Mesodermal cell (in vitro differentiated cells): Measurements from ENCODE around the gene PPEF1.

Experiments used
- H3K27ac ChIP-seq: 2 replicates; pipeline ENCODE4 v1.7.0; 2013; ENCODE audit warnings: mild to moderate bottlenecking, low read depth, low read length, moderate library complexity; ENCODE audit not compliant: severe bottlenecking
- H3K36me3 ChIP-seq: 2 replicates; pipeline ENCODE4 v1.7.1; 2013; ENCODE audit warnings: mild to moderate bottlenecking, low read length, moderate library complexity; ENCODE audit not compliant: control insufficient read depth, insufficient read depth
- H3K4me1 ChIP-seq: one replicate; pipeline ENCODE4 v1.7.1; 2013; ENCODE audit warnings: mild to moderate bottlenecking, low read length; ENCODE audit not compliant: insufficient read depth, control insufficient read depth, poor library complexity, severe bottlenecking
- H3K4me3 ChIP-seq: 2 replicates; pipeline ENCODE4 v1.7.0; 2013; ENCODE audit warnings: low read length, control low read depth, mild to moderate bottlenecking; ENCODE audit not compliant: insufficient read depth, poor library complexity, severe bottlenecking; ENCODE audit errors: extremely low read depth
- H3K9me3 ChIP-seq: 2 replicates; pipeline ENCODE4 v1.7.1; 2013; ENCODE audit warnings: mild to moderate bottlenecking, low read length, moderate library complexity; ENCODE audit not compliant: control insufficient read depth
- WGBS, 2 experiments: methylation state at CpG; one replicate each; pipeline ENCODE4 v1.1.5; 2013; ENCODE audit warnings: missing lambda C conversion rate in 2 of 2; ENCODE audit not compliant: insufficient coverage in 2 of 2; 5-methylcytosine and 5-hydroxymethylcytosine counted together

Gene PPEF1

GRCh38 chrX:18864390-18864920 is 157.0 kb downstream of the PPEF1 start:
- Histone ChIP-seq H3K4me3 (no peak overlapping the region), H3K27ac (no peak overlapping the region), H3K4me1 (no peaks in the 10 kb centered on the region), H3K9me3 (no peaks in the 10 kb centered on the region), H3K36me3 (no peaks in the 10 kb centered on the region)
- 80 to 92% methylated on average over 2 to 6 of the region's 15 CpGs for WGBS, 2 experiments

GRCh38 chrX:18871161-18871890 is 163.9 kb downstream of the PPEF1 start:
- WGBS, 2 experiments = 100% methylated on average over 1 of the region's 10 CpGs
- no peaks in the 10 kb centered on the region for H3K4me1 ChIP-seq
- H3K27ac ChIP-seq = no peak overlapping the region
- no peaks in the 10 kb centered on the region for H3K9me3 ChIP-seq
- no peaks in the 10 kb centered on the region for H3K36me3 ChIP-seq
- H3K4me3 ChIP-seq = no peak overlapping the region

- H3K4me1 ChIP-seq = no peaks in the 10 kb centered on the region
- 100% methylated on average over 2 of the region's 12 CpGs; no CpG with 5 or more reads in 1 of the 2 experiments for WGBS, 2 experiments
- H3K9me3 ChIP-seq = no peaks in the 10 kb centered on the region
- no peak overlapping the region for H3K4me3 ChIP-seq
- no peaks in the 10 kb centered on the region for H3K36me3 ChIP-seq
- H3K27ac ChIP-seq = no peak overlapping the region
These were observed 164.5 kb downstream of the PPEF1 start for GRCh38 chrX:18871970-18872369.

GRCh38 chrX:18872621-18873020 is 165.2 kb downstream of the PPEF1 start:
- no peaks in the 10 kb centered on the region for H3K36me3 ChIP-seq
- no peaks in the 10 kb centered on the region for H3K9me3 ChIP-seq
- 94 to 100% methylated on average over 2 to 5 of the region's 8 CpGs for WGBS, 2 experiments
- no peaks in the 10 kb centered on the region for H3K4me1 ChIP-seq
- H3K4me3 ChIP-seq = no peak overlapping the region
- H3K27ac ChIP-seq = no peak overlapping the region

GRCh38 chrX:18873189-18873791 is 165.8 kb downstream of the PPEF1 start:
- H3K36me3 ChIP-seq = no peaks in the 10 kb centered on the region
- no peaks in the 10 kb centered on the region for H3K9me3 ChIP-seq
- no peak overlapping the region for H3K4me3 ChIP-seq
- WGBS, 2 experiments = 93 to 95% methylated on average over 13 of the region's 27 CpGs
- H3K27ac ChIP-seq = no peak overlapping the region
- H3K4me1 ChIP-seq = no peaks in the 10 kb centered on the region

- Histone ChIP-seq H3K27ac (no peak overlapping the region), H3K4me3 (no peak overlapping the region)
- WGBS, 2 experiments = 97 to 100% methylated on average over 6 to 8 of the region's 12 CpGs
These were observed 166.4 kb downstream of the PPEF1 start for GRCh38 chrX:18873836-18874235.

GRCh38 chrX:18874560-18875255 is 167.3 kb downstream of the PPEF1 start:
- no peaks in the 10 kb centered on the region for H3K36me3 ChIP-seq
- 95 to 98% methylated on average over 7 to 14 of the region's 27 CpGs for WGBS, 2 experiments
- no peak overlapping the region for H3K4me3 ChIP-seq
- no peak overlapping the region for H3K27ac ChIP-seq
- H3K9me3 ChIP-seq = no peaks in the 10 kb centered on the region
- no peaks in the 10 kb centered on the region for H3K4me1 ChIP-seq

More at GRCh38 chrX:18873836-18874235, 166.4 kb downstream of the PPEF1 start:
- no peaks in the 10 kb centered on the region for H3K36me3 ChIP-seq
- H3K9me3 ChIP-seq = no peaks in the 10 kb centered on the region
- no peaks in the 10 kb centered on the region for H3K4me1 ChIP-seq

GRCh38 chrX:18875256-18875878 is 167.9 kb downstream of the PPEF1 start:
- no peaks in the 10 kb centered on the region for H3K4me1 ChIP-seq
- H3K36me3 ChIP-seq = no peaks in the 10 kb centered on the region
- 85 to 100% methylated on average over 3 to 10 of the region's 15 CpGs for WGBS, 2 experiments
- H3K27ac ChIP-seq = no peak overlapping the region
- H3K9me3 ChIP-seq = no peaks in the 10 kb centered on the region
- no peak overlapping the region for H3K4me3 ChIP-seq

GRCh38 chrX:18877469-18877868 is 170.0 kb downstream of the PPEF1 start:
- Histone ChIP-seq H3K36me3 (no peaks in the 10 kb centered on the region), H3K9me3 (no peaks in the 10 kb centered on the region), H3K27ac (no peak overlapping the region), H3K4me3 (no peak overlapping the region), H3K4me1 (no peaks in the 10 kb centered on the region)
- WGBS, 2 experiments = 95 to 100% methylated on average over 1 to 4 of the region's 7 CpGs
